Hematopoietic multipotent progenitor cell treated with erythropoietin and hydrocortisone succinate and interleukin-3 and kit ligand, for 4 days (in vitro differentiated cells): ENCODE measurements around the gene MRPL52.
"Not testable (repeated sequence)": the region's sequence is repeated elsewhere in the genome, so short reads cannot be mapped to it uniquely, and the experiment has no call there.

Source experiments
- DNase-seq: peaks from one replicate; pipeline ENCODE4 v3.0.0-alpha.2; 2015

Gene MRPL52

DNA sequence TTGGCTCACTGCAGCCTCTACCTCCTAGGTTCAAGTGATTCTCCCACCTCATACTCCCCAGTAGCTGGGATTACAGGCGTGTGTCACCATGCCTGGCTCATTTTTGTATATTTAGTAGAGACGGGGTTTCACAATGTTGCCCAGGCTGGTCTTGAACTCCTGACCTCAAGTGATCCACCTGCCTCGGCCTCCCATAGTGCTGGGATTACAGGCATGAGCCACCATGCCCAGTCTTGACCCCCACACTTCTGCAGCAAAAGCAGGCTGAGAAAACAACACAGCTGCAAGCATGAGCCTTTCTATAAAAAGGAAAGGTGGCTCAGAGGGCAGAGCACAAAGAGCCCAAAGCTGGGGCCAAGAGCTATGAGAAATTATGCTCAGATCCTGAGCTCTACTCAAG is 30.7 kb downstream of the MRPL52 start:
- DNase-seq = not testable (repeated sequence)

DNA sequence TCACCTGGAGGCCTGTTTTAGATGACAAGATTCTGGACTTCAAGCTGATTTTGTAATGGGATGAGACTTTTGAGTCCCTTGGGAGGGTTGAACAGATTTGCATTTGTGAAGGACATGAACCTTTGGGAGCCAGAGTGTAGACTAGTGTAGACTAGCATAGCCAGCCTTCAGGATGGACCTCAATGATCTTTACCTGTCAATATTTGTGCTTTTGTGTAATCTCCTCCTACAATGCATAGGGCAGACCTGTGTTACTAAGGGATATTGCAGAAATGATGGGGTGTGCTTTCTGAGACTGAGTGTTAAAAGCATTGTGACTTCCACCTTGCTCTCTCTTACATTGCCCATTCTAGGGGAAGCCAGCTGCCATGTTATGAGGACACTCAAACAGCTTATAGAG is 32.0 kb downstream of the MRPL52 start:
- DNase-seq = no peak

DNA sequence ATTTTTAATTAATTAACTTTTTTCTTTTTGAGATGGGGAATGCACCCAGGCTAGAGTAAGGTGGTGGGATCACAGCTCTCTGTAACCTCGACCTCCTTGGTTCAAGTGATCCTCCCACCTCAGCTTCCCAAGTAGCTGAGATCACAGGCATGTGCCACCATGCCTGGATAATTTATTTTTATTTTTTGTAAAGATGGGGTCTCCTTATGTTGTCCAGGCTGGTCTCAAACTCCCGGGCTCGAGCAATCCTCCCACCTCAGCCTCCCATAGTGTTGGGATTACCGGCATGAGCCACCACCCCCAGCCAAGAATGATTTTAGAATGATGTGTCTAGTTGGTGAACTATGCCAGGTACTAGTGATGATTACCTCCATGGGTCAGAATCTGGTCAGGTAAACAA is 35.3 kb downstream of the MRPL52 start:
- DNase-seq = no peak

DNA sequence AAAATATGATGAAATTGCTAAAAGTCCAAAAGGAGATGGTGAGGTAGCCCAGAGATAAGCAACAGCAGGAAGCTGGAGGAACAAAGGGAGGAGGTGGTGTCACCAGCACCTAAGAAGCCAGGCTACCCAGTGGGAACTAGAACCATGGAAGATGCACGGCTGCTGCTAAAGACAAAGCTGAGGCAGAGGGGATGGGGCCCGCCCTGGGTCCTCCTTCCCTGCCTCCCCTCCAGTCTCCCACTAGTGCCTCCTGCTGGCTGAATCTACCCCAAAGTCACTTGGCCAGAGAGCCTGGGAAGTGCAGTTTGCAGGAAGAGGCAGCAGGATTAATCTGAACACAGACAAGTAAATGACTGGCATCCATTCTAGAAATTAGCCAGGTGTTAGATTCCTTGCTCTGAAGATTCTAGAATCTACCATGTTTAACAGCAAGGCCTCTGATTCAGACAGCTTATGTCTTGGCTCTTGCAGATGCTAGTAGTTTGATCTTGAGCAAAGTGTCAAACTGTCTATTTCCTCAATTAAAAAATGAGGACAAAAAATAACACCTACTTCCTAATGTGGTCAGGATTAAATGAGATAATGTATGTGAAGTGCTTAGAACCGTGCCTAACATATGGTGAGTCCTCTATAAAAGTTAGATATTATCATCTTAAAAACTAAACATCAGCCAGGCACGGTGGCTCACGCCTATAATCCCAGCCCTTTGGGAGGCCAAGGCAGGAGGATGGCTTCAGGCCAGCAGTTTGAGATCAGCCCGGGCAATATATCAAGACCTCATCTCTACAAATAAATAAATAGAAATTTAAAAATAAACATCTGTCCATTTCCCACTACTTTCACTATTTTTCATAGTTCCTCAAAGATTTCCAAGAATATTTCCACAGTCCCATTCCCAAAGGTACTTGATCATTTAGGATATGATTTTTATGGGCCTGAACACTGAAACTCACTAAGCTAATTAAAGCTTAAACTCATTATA is 36.0 kb downstream of the MRPL52 start:
- no peak for DNase-seq

DNA sequence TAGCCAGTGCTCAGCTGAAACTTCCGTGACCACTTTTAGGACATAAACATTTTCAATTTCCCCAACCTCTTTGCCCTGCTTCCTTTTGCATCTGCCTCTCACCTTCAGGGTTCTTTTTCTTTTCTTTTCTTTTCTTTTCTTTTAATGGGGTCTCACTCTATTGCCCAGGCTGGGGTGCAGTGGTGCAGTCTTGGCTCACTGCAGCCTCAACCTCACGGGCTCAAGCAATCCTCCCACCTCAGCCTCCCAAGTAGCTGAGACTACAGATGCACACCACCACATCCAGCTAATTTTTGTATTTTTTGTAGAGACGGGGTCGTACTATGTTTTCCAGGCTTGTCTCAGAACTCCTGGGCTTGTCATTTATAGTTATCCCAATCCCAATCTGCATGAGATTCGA is 37.2 kb downstream of the MRPL52 start:
- DNase-seq = no peak

DNA sequence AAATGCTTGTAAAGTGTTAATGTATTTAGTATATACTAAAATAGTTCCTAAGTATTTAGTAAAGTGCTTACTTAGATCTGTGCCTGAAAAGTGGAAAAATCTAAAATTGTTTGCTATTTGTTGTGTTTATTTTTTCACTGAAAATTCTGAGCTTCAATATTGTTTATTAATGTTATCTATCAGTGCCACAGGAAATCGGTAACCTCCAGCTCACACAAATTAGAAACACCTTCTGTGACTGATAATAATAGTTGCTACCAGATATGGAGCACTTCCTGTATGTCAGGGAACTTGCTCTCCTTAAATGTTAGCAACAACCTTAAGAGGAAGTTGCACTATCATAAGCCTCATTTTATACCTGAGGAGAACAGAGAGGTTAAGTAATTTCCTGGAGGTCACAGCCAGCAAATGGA is 41.1 kb downstream of the MRPL52 start:
- DNase-seq = peak; percentile 77

DNA sequence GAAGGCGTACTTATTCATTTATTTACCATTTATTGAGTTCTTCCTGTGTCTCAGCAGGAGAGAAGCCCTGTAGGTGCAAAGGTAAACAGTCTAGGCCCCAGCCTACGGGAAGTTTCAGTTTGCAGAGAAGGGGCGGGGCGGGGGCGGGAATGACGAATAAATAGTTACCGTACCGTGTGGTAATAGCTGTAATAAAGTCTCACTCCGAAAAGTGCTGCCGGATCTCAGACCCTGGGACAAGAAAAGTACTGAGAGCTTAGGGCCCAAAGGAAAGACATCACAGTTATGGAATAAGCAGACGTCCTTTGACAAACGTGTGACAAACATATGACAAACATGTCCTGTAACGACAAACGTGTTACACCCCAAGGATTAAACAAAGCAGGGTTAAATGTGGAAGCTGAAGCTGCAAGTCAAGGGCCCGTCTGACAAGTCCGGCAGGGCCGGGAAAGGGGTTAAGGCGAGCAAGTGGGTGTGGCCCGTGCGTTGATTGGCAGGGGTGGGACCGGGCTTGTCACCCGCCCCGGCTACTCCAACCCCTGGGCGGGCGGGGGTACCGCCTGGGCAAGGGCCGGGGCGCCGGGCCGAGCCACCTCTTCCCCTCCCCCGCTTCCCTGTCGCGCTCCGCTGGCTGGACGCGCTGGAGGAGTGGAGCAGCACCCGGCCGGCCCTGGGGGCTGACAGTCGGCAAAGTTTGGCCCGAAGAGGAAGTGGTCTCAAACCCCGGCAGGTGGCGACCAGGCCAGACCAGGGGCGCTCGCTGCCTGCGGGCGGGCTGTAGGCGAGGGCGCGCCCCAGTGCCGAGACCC is 41.7 kb downstream of the MRPL52 start, which contains the start of gene LRP10:
Gene LRP10 (plus strand): TSS at position 517 of the 809 bp plus-strand sequence. CDS start 564 bp downstream, outside the sequence.
- peak; percentile 96 for DNase-seq

DNA sequence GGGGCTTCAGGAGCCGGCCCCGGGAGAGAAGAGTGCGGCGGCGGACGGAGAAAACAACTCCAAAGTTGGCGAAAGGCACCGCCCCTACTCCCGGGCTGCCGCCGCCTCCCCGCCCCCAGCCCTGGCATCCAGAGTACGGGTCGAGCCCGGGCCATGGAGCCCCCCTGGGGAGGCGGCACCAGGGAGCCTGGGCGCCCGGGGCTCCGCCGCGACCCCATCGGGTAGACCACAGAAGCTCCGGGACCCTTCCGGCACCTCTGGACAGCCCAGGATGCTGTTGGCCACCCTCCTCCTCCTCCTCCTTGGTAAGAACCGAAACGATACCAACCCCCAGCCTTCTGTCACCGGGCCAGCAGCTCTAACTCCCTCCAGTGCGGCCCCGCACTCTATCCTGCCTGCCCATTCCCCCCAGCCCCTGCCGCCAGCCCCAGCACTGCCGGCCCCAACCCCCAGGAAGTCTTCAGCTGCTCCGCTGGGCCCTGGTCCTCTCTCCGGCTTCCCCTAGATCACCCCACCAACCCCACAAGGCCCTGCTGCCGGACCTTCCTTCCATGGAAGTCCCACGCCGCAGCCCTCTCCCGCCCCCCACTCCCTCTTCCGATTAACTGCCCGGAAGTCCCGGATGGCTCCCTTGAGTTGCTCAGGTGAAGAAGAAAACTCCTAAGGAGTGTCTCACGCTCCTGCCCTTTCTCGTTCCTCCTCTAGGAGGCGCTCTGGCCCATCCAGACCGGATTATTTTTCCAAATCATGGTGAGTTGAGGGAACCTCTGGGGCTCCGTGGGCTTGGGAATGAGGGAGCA is 42.5 kb downstream of the MRPL52 start:
- peak; percentile 81 for DNase-seq

DNA sequence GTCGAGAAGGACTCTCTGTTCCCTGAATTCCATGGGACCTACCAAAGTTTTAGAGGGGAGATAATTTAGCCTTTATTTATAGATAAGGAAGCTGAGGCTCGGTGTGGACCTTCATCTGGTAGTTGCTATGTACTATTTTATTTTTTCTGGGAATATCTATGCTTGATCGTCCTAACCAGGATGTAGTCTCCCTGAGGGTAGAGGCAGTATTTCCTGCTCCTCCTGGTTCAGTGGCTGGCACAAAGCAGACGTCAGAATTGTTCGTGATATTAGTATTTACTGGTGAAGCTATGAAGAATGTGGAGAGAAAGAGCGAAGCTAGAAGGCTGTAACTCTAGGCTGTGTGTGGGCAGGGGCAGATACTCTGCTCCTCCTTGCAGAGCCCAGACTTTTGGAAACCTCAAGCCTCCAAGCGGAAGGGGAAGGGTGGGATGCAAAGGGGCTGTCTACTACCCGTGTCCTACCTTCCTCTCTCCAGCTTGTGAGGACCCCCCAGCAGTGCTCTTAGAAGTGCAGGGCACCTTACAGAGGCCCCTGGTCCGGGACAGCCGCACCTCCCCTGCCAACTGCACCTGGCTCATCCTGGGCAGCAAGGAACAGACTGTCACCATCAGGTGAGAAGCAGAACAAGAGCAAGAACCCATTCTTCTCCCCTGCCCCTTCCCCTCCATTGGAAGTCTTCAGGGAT is 43.3 kb downstream of the MRPL52 start:
- no peak for DNase-seq

DNA sequence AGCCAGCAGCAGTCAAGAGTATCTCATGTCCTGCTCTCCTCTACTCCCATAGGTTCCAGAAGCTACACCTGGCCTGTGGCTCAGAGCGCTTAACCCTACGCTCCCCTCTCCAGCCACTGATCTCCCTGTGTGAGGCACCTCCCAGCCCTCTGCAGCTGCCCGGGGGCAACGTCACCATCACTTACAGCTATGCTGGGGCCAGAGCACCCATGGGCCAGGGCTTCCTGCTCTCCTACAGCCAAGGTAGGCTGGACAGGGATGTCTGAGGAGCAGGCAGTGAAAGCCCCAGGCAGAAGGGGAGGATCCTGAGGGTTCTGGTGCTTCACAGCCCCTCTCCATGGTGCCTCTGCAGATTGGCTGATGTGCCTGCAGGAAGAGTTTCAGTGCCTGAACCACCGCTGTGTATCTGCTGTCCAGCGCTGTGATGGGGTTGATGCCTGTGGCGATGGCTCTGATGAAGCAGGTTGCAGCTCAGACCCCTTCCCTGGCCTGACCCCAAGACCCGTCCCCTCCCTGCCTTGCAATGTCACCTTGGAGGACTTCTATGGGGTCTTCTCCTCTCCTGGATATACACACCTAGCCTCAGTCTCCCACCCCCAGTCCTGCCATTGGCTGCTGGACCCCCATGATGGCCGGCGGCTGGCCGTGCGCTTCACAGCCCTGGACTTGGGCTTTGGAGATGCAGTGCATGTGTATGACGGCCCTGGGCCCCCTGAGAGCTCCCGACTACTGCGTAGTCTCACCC is 45.5 kb downstream of the MRPL52 start:
- DNase-seq = no peak

DNA sequence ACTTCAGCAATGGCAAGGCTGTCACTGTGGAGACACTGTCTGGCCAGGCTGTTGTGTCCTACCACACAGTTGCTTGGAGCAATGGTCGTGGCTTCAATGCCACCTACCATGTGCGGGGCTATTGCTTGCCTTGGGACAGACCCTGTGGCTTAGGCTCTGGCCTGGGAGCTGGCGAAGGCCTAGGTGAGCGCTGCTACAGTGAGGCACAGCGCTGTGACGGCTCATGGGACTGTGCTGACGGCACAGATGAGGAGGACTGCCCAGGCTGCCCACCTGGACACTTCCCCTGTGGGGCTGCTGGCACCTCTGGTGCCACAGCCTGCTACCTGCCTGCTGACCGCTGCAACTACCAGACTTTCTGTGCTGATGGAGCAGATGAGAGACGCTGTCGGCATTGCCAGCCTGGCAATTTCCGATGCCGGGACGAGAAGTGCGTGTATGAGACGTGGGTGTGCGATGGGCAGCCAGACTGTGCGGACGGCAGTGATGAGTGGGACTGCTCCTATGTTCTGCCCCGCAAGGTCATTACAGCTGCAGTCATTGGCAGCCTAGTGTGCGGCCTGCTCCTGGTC is 46.1 kb downstream of the MRPL52 start:
- DNase-seq = no peak

DNA sequence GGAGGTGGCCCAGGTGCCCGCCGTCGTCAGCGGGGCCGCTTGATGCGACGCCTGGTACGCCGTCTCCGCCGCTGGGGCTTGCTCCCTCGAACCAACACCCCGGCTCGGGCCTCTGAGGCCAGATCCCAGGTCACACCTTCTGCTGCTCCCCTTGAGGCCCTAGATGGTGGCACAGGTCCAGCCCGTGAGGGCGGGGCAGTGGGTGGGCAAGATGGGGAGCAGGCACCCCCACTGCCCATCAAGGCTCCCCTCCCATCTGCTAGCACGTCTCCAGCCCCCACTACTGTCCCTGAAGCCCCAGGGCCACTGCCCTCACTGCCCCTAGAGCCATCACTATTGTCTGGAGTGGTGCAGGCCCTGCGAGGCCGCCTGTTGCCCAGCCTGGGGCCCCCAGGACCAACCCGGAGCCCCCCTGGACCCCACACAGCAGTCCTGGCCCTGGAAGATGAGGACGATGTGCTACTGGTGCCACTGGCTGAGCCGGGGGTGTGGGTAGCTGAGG is 47.4 kb downstream of the MRPL52 start:
- DNase-seq = no peak

DNA sequence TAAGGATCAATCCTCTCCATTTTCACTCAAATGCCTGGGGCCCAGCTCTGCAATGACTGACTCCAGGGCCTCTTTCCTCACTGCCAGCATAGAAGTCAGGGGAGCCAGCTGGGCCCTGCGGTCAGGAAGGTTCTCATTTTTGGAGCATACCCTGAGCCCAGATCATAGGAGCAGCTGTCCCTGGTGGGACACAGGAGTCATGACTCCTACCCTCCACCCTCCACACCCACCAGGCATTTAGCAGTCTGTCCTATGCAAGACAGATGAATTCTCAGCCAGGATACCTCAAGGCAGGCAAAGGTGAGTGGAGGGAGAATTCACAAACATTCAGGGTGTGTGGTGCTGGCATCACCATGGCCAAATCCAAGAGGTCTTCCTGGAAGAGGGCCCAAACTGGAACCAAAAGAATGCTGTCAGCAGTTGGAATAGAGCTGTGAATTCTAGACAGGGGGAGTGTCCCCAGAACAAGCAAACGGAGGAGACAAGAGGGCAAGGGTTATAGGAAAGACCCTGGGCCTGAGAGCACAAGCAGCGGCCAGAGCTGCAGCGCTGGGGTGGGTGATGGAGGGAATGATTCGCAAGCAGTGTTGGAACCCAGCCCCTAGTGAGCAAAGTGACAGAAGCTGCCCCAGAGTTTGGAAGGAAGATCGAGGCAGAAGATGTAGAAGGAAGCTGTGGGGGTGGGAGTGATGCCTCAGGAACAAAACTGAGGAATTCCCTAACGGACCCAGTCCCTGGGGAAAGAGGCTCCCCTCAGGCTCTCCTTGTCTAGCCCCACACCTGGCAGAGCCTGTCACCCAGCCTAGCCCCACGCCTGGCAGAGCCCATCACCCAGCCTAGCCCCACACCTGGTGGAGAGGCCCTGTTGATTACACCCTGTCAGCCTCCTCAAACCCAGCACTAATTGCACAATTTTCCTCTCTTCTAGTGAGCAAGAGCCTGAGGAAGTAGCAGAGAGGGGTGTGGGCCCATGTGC is 48.9 kb downstream of the MRPL52 start:
- DNase-seq = no peak

DNA sequence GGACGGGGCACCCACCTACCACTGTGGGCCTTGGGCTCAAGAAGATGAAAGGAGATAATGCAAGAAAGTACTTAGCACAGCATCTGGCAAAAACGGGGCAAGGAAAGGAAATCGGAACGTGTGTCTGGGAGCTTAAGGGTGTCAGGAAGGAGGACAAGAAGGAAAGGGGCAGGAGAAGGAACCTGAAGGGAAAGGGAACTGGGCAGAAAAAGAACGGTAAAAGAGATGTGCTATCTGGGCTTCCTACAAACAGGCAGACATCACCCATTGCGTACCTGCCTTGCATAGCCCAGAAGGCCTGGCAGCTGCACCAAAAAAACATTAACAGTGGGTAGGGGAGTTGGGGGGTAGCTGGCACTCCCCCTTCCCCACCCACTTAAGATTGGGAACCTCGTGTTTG is 52.4 kb downstream of the MRPL52 start:
- no peak for DNase-seq

DNA sequence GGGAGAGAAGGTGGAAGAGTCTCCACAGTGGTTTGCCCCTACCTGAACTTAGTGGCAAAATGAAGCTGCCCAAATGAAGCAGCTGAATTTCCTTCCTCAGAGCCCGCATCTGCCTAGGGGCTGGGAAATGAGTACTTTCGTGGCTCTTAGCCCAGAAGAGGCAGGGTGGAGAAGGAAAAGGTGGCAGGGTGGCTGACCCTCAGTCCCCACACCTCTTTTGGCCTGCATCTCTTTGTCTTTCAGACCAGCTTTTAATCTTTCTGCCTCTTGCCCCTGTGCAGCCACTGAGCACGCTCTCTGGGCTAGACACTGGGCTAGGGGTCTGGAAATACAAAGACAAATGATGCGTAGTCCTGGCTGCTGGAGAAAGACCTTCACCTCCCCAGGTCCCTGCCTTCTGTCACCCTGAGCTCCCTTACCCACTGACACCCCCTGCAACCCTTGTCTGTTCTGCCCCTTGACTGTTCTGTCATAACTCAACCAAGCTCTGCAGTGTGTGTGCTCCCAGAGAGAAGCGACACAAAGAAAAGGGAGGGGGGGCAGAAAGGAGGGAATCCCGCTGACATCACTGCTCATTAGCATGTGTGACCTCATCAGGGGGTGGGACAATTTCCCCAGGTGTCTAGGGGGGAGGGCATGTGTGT is 53.0 kb downstream of the MRPL52 start:
- DNase-seq = no peak

DNA sequence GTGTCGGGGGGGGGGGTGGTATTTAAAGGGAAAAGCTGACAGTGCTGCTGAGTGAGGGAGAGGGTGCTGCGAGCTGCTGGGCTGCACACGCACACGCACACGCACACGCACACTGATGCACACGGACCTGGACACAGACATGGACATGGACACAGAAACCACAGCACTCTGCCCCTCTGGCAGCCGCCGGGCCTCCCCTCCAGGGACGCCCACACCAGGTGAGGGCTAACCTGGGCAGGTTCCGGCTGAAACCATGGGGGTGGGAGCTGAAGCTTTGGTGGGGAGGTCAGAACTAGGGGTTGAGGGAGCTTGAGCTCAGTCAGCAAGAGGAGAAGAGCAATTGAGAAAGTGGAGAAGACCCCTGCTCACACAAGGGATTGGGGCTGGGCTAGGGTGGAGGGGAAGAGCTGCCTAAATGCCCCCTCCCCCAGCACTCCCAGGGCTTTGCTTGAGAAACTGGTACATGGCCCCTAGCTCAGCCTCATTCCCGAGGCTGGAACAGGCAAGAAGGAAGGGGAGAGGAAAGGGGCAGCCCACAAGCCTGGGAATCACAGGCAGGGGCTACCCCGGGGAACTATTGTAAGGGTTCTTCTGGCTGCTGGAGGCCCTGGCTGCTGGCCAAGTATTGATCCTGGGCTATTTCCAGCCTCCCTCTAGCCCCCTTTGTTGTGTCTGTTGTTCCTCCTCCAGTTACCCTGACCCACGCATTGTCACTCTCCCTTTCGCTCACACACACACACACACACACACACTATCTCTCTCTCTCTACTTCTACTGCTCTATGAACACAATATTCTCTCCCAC is 53.7 kb downstream of the MRPL52 start, which contains the start of gene REM2:
Gene REM2 (plus strand): TSS at position 50 of the 804 bp plus-strand sequence. CDS start 66 bp downstream, at position 116.
- DNase-seq = no peak

DNA sequence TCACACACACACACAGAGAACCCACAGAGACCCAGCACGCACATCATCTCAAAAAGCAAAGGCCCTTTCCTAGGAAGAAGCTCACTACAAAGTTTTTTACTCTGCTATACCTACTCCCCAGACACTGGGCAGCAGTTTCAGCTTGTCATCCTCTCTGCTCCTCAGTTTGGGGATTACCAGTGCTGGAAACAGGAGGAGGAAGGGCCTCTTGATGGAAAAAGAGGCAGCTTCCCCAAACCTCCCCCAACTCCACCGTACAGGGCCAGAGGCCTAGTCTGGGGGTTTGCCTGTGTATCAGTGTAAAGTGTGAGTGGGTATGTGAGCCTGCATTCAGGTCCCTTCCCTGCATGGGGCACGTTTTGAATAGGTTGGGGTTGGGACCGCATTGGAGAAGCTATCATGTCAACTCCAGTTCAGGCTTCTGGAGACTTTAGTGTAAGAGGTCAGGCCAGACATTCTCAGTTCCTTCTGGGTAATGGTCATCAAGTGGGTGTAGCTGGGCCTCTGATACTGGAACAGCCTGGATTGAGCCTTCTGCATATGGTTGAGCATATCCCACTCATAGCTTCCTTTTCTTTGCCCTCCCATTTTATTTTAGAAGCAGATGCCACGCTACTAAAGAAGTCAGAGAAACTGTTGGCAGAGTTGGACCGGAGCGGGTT is 54.5 kb downstream of the MRPL52 start:
- DNase-seq = no peak
